Measurements from ENCODE around the gene ABHD6. TPM values are rescaled to one million over a fixed set of nuclear protein-coding genes. Genes with fewer than 3 reads are reported as not detected.

ABHD6 gene
- total RNA-seq, 1 experiment from 2014 or later = 2.2 TPM

DNA sequence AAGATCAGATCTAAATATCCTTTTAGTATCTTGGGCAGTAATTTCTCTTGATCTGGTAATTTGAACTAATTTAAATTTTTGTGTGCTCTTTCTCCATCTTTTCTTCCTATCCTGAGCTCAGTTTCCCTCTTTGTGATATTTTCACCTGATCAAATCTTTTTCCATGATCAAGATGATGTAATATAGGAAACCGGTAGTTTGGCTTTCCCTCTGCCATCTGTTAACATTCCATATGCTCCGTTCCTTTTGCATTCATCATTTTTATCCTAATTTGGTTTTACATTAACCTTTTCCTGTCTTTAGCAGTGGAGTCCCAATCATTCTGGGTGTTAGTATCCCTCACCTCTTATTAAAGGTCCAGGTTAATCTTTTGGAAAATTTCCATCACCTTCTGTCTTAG, 5.9 kb upstream of the ABHD6 start:
- Histone ChIP-seq H2BK120ac (ENCODE audit: low read depth, low read length, poor library complexity, severe bottlenecking) (no peak overlapping the region), H3T11ph (ENCODE audit: low read length) (no peak overlapping the region), H3K79me1 (ENCODE audit: insufficient read depth, low read depth, low read length, poor library complexity, severe bottlenecking) (no peaks in the 10 kb centered on the region), H2AFZ (ENCODE audit: low read length) (no peak overlapping the region), H4K8ac (replicated peaks; ENCODE audit: insufficient read length, low read depth, low read length) (no peak overlapping the region), H3K23me2 (ENCODE audit: insufficient read length, low read depth, low read length, poor library complexity, severe bottlenecking) (peaks cover 3% of the 10 kb centered on the region), H3K4me2 (ENCODE audit: insufficient read depth, insufficient read length, low read length) (no peak overlapping the region), H2BK12ac (ENCODE audit: insufficient read length, low read depth, low read length) (no peak overlapping the region), H3K18ac (ENCODE audit: insufficient read length, low read depth, low read length) (no peak overlapping the region), H4K5ac (ENCODE audit: insufficient read length, low read depth, low read length) (no peak overlapping the region), H3K9ac (ENCODE audit: extremely low read depth, insufficient read length, low read length) (no peak overlapping the region), H3K9me3 (ENCODE audit: control insufficient read depth, low read depth, low read length) (no peaks in the 10 kb centered on the region), H3K14ac (ENCODE audit: insufficient read depth, low read length) (no peak overlapping the region), H2BK15ac (ENCODE audit: low read depth, low read length) (no peak overlapping the region), H2AK5ac (ENCODE audit: insufficient read length, low read length) (no peak overlapping the region), H3K23ac (ENCODE audit: insufficient read length, low read depth, low read length) (no peak overlapping the region), H3K4me1 (ENCODE audit: insufficient read depth, low read length) (no peaks in the 10 kb centered on the region), H4K91ac (ENCODE audit: insufficient read length, low read depth, low read length) (no peak overlapping the region), H3K27me3 (ENCODE audit: insufficient read depth, low read length) (peaks cover 6% of the 10 kb centered on the region; the same call in 1 of the 2 replicates), H3K56ac (ENCODE audit: insufficient read length, low read depth, low read length) (no peak overlapping the region), H4K20me1 (ENCODE audit: control insufficient read depth, insufficient read depth, insufficient read length) (no peaks in the 10 kb centered on the region), H3K27ac (ENCODE audit: insufficient read length, low read depth, low read length) (no peak overlapping the region), H3K4ac (ENCODE audit: low read depth, low read length) (no peak overlapping the region), H2BK20ac (ENCODE audit: low read depth, low read length, poor library complexity, severe bottlenecking) (no peak overlapping the region), H3K79me2 (ENCODE audit: insufficient read depth, low read length) (no peaks in the 10 kb centered on the region), H2BK5ac (ENCODE audit: insufficient read length, low read length) (no peak overlapping the region)
- no peaks in the 10 kb centered on the region for H3K9me3 Mint-ChIP-seq
- no peaks in the 10 kb centered on the region for H3K36me3 Mint-ChIP-seq (ENCODE audit: insufficient read depth in 1 of 3, low read depth in 3 of 3)
- no peak for DNase-seq
- no peak overlapping the region for H3K27ac Mint-ChIP-seq
- H3K4me1 Mint-ChIP-seq = peaks cover 3 to 5% of the 10 kb centered on the region in 2 experiments
- no peak overlapping the region for H3K4me3 Mint-ChIP-seq
- TF ChIP-seq, protein P1, sequence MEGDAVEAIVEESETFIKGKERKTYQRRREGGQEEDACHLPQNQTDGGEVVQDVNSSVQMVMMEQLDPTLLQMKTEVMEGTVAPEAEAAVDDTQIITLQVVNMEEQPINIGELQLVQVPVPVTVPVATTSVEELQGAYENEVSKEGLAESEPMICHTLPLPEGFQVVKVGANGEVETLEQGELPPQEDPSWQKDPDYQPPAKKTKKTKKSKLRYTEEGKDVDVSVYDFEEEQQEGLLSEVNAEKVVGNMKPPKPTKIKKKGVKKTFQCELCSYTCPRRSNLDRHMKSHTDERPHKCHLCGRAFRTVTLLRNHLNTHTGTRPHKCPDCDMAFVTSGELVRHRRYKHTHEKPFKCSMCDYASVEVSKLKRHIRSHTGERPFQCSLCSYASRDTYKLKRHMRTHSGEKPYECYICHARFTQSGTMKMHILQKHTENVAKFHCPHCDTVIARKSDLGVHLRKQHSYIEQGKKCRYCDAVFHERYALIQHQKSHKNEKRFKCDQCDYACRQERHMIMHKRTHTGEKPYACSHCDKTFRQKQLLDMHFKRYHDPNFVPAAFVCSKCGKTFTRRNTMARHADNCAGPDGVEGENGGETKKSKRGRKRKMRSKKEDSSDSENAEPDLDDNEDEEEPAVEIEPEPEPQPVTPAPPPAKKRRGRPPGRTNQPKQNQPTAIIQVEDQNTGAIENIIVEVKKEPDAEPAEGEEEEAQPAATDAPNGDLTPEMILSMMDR (conservative IDR thresholded peaks at IDR 0.05) = no peak
- no CpG with 5 or more reads among the region's 2 CpGs for WGBS (ENCODE audit: extremely low coverage, insufficient read length, low lambda C conversion rate)
- H3K27me3 Mint-ChIP-seq (ENCODE audit: low read depth) = peaks cover 64% of the 10 kb centered on the region

Data from H9 (cell line).